ENCODE results near the gene MROH8.

MROH8 gene

DNA sequence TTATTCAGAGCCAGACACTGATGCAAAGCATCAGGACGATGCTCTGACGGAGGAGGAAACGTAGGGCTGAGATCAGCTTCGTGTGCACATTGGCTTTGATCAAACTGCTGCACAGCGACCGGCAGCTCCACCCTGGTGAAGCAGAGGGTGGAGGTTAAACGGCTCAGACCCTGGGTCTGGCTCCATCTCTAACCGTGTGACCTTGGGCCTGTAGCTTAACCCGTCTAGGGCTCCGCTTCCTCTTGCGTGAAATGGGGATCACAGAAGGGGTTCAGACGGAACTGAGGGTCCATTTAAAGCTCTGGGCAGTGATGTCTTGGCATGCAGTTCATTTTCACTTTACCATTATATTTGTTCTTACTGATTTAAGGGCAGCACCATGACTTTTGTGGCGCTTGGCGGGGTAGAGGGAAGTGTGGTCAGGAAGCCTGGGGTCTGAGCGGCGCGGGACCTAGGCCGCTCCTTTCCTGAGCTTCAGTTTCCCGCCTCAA, 84.2 kb downstream of the MROH8 start:
- peak overlapping the region; percentile 99 for H3K27ac ChIP-seq (replicated peaks)
- DNase-seq (ENCODE audit: low read depth in 1 of 2, low spot score in 1 of 2), result peak in 1 of 2 experiments; percentile 39
- TF ChIP-seq SPI1 (IDR thresholded peaks at IDR 0.05; ENCODE audit: borderline replicate concordance, low read depth) (peak; percentile 45; the same call in 1 of the 2 replicates), POLR2AphosphoS5 (IDR thresholded peaks at IDR 0.05; ENCODE audit: low read depth) (no peak; the same call in 1 of the 2 replicates)

GRCh38 chr20:37090407-37090806, 88.9 kb downstream of the MROH8 start:
- no peak overlapping the region for H3K27ac ChIP-seq (replicated peaks)
- no peak overlapping the region for H3K4me3 ChIP-seq (replicated peaks; ENCODE audit: insufficient read depth, low read length)
- no peaks in the 10 kb centered on the region for H3K27me3 ChIP-seq (ENCODE audit: insufficient read depth, poor library complexity, severe bottlenecking)
- TF ChIP-seq, protein P1, sequence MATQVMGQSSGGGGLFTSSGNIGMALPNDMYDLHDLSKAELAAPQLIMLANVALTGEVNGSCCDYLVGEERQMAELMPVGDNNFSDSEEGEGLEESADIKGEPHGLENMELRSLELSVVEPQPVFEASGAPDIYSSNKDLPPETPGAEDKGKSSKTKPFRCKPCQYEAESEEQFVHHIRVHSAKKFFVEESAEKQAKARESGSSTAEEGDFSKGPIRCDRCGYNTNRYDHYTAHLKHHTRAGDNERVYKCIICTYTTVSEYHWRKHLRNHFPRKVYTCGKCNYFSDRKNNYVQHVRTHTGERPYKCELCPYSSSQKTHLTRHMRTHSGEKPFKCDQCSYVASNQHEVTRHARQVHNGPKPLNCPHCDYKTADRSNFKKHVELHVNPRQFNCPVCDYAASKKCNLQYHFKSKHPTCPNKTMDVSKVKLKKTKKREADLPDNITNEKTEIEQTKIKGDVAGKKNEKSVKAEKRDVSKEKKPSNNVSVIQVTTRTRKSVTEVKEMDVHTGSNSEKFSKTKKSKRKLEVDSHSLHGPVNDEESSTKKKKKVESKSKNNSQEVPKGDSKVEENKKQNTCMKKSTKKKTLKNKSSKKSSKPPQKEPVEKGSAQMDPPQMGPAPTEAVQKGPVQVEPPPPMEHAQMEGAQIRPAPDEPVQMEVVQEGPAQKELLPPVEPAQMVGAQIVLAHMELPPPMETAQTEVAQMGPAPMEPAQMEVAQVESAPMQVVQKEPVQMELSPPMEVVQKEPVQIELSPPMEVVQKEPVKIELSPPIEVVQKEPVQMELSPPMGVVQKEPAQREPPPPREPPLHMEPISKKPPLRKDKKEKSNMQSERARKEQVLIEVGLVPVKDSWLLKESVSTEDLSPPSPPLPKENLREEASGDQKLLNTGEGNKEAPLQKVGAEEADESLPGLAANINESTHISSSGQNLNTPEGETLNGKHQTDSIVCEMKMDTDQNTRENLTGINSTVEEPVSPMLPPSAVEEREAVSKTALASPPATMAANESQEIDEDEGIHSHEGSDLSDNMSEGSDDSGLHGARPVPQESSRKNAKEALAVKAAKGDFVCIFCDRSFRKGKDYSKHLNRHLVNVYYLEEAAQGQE (IDR thresholded peaks at IDR 0.05; ENCODE audit: insufficient replicate concordance, low read depth), result no peak
- TF ChIP-seq, protein P2, sequence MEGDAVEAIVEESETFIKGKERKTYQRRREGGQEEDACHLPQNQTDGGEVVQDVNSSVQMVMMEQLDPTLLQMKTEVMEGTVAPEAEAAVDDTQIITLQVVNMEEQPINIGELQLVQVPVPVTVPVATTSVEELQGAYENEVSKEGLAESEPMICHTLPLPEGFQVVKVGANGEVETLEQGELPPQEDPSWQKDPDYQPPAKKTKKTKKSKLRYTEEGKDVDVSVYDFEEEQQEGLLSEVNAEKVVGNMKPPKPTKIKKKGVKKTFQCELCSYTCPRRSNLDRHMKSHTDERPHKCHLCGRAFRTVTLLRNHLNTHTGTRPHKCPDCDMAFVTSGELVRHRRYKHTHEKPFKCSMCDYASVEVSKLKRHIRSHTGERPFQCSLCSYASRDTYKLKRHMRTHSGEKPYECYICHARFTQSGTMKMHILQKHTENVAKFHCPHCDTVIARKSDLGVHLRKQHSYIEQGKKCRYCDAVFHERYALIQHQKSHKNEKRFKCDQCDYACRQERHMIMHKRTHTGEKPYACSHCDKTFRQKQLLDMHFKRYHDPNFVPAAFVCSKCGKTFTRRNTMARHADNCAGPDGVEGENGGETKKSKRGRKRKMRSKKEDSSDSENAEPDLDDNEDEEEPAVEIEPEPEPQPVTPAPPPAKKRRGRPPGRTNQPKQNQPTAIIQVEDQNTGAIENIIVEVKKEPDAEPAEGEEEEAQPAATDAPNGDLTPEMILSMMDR (IDR thresholded peaks at IDR 0.05; ENCODE audit: insufficient read depth, low read length), result no peak
- TF ChIP-seq SPI1 (IDR thresholded peaks at IDR 0.05; ENCODE audit: borderline replicate concordance, low read depth) (no peak), POLR2AphosphoS5 (IDR thresholded peaks at IDR 0.05; ENCODE audit: low read depth) (no peak), GABPA (IDR thresholded peaks at IDR 0.05; ENCODE audit: low read depth) (no peak)
- DNase-seq (ENCODE audit: low read depth in 1 of 2, low spot score in 1 of 2), result no peak

More for the DNA sequence above, 84.2 kb downstream of the MROH8 start:
- Histone ChIP-seq H3K4me3 (replicated peaks; ENCODE audit: insufficient read depth, low read length) (peak overlapping the region; percentile 67), H3K27me3 (ENCODE audit: insufficient read depth, poor library complexity, severe bottlenecking) (no peaks in the 10 kb centered on the region)

GRCh38 chr20:37081717-37082289, 97.5 kb downstream of the MROH8 start:
- TF ChIP-seq, protein P2 (IDR thresholded peaks at IDR 0.05; ENCODE audit: insufficient read depth, low read length), result peak; percentile 4
- no peak for TF ChIP-seq POLR2AphosphoS5 (IDR thresholded peaks at IDR 0.05; ENCODE audit: low read depth)
- H3K4me3 ChIP-seq (replicated peaks; ENCODE audit: insufficient read depth, low read length), result no peak overlapping the region
- no peak overlapping the region for H3K27ac ChIP-seq (replicated peaks)
- H3K27me3 ChIP-seq (ENCODE audit: insufficient read depth, poor library complexity, severe bottlenecking), result no peaks in the 10 kb centered on the region
- no peak for DNase-seq (ENCODE audit: low read depth in 1 of 2, low spot score in 1 of 2)

- TF ChIP-seq, protein P2 (IDR thresholded peaks at IDR 0.05; ENCODE audit: insufficient read depth, low read length), result no peak
- TF ChIP-seq, protein P1 (IDR thresholded peaks at IDR 0.05; ENCODE audit: insufficient replicate concordance, low read depth), result no peak
- TF ChIP-seq SPI1 (IDR thresholded peaks at IDR 0.05; ENCODE audit: borderline replicate concordance, low read depth), result no peak
- no peak for TF ChIP-seq GABPA (IDR thresholded peaks at IDR 0.05; ENCODE audit: low read depth)
- TF ChIP-seq POLR2AphosphoS5 (IDR thresholded peaks at IDR 0.05; ENCODE audit: low read depth), result no peak
- no peak for DNase-seq (ENCODE audit: low read depth in 1 of 2, low spot score in 1 of 2)
- Histone ChIP-seq H3K4me3 (replicated peaks; ENCODE audit: insufficient read depth, low read length) (no peak overlapping the region), H3K27me3 (ENCODE audit: insufficient read depth, poor library complexity, severe bottlenecking) (no peaks in the 10 kb centered on the region), H3K27ac (replicated peaks) (no peak overlapping the region)
These were observed 102.3 kb downstream of the MROH8 start for GRCh38 chr20:37077009-37077408.

Data from HL-60 (cell line).